NCI-H146 treated with DMSO at 0.1 percent for 48 hours (cell line): ENCODE results near the gene FNIP2.
"Not testable (repeated sequence)": the region's sequence is repeated elsewhere in the genome, so short reads cannot be mapped to it uniquely, and the experiment has no call there.

ENCODE experiments used
- DNase-seq: peaks from one replicate; lab custom pipeline; 2025; ENCODE audit not compliant: unreplicated experiment; lab: John Stamatoyannopoulos, UW

Gene FNIP2

GRCh38 chr4:158812543-158812942, 43.7 kb downstream of the FNIP2 start:
- DNase-seq: no peak

- DNase-seq: no peak
Observed at GRCh38 chr4:158813113-158813512, 44.3 kb downstream of the FNIP2 start.

GRCh38 chr4:158814207-158814606, 45.4 kb downstream of the FNIP2 start:
- DNase-seq: no peak

- DNase-seq: no peak
Observed at GRCh38 chr4:158814636-158815330, 46.0 kb downstream of the FNIP2 start.

GRCh38 chr4:158816955-158817354, 48.1 kb downstream of the FNIP2 start:
- DNase-seq: no peak

GRCh38 chr4:158817562-158818296, 48.9 kb downstream of the FNIP2 start:
- DNase-seq: no peak

GRCh38 chr4:158818560-158819140, 49.8 kb downstream of the FNIP2 start:
- no peak for DNase-seq

GRCh38 chr4:158819942-158820786, 51.3 kb downstream of the FNIP2 start:
- DNase-seq: no peak

- no peak for DNase-seq
Observed at GRCh38 chr4:158821228-158821971, 52.6 kb downstream of the FNIP2 start.

GRCh38 chr4:158822348-158822747, 53.5 kb downstream of the FNIP2 start:
- no peak for DNase-seq

- DNase-seq: no peak
Observed at GRCh38 chr4:158823461-158823873, 54.6 kb downstream of the FNIP2 start.

- no peak for DNase-seq
Observed at GRCh38 chr4:158824425-158825274, 55.8 kb downstream of the FNIP2 start.

GRCh38 chr4:158825433-158826036, 56.7 kb downstream of the FNIP2 start:
- no peak for DNase-seq

GRCh38 chr4:158826057-158826456, 57.2 kb downstream of the FNIP2 start:
- DNase-seq: no peak

GRCh38 chr4:158826882-158827281, 58.1 kb downstream of the FNIP2 start:
- no peak for DNase-seq

GRCh38 chr4:158827543-158827981, 58.7 kb downstream of the FNIP2 start:
- peak; percentile 15 for DNase-seq

- not testable (repeated sequence) for DNase-seq
Observed at GRCh38 chr4:158828151-158828550, 59.3 kb downstream of the FNIP2 start.

- DNase-seq: no peak
Observed at GRCh38 chr4:158829254-158829653, 60.4 kb downstream of the FNIP2 start.

GRCh38 chr4:158833602-158834001, 64.8 kb downstream of the FNIP2 start:
- DNase-seq: no peak
